HG03378 (cell line): ENCODE measurements around the gene EHD4.

Experiments
- ATAC-seq: cut with Tn5 transposase; IDR thresholded peaks from one replicate; pipeline ENCODE4 v1.9.1; 2021; ENCODE audit warnings: mild to moderate bottlenecking, moderate library complexity; ENCODE audit not compliant: unreplicated experiment

The EHD4 gene

GRCh38 chr15:41847981-41848380 lies 124.4 kb downstream of the EHD4 start:
- no peak for ATAC-seq

- ATAC-seq: no peak
Measured at GRCh38 chr15:41847206-41847605, 125.2 kb downstream of the EHD4 start.
